Astrocyte (in vitro differentiated cells and primary cell): ENCODE results near the gene TRUB1. TPM values are rescaled to one million over a fixed set of nuclear protein-coding genes. Genes with fewer than 3 reads are reported as not detected.

ENCODE experiments used
- DNase-seq: peaks from one replicate; pipeline ENCODE4 v3.0.0-alpha.2; 2010; ENCODE audit warnings: low read depth
- FAIRE-seq: peaks from 2 replicates; lab custom pipeline; 2011; peaks lifted over from hg19 to GRCh38; lab: Jason Lieb, UNC
- H2AFZ ChIP-seq: 2 replicates; pipeline ENCODE4 v1.6.0; 2012; ENCODE audit warnings: low read depth, low read length, inconsistent platforms
- H3K27ac ChIP-seq: 2 replicates; pipeline ENCODE4 v1.5.1; 2011; ENCODE audit warnings: low read depth, low read length, inconsistent platforms
- H3K27me3 ChIP-seq: 2 replicates; pipeline ENCODE4 v1.6.0; 2011; ENCODE audit warnings: low read length, inconsistent platforms; ENCODE audit not compliant: insufficient read depth
- H3K36me3 ChIP-seq: 2 replicates; pipeline ENCODE4 v1.5.1; 2011; ENCODE audit warnings: low read length, inconsistent platforms; ENCODE audit not compliant: insufficient read depth
- H3K4me1 ChIP-seq: 2 replicates; pipeline ENCODE4 v1.5.1; 2011; ENCODE audit warnings: low read length, inconsistent platforms; ENCODE audit not compliant: insufficient read depth
- H3K4me2 ChIP-seq: 2 replicates; pipeline ENCODE4 v1.6.0; 2012; ENCODE audit warnings: low read length, inconsistent platforms
- H3K4me3 ChIP-seq: 2 replicates; pipeline ENCODE4 v1.5.1; 2011; ENCODE audit warnings: low read depth, mild to moderate bottlenecking, low read length, inconsistent platforms; ENCODE audit not compliant: insufficient read depth
- H3K79me2 ChIP-seq: 2 replicates; pipeline ENCODE4 v1.6.0; 2012; ENCODE audit warnings: mild to moderate bottlenecking, low read length, inconsistent platforms; ENCODE audit not compliant: insufficient read depth
- H3K9ac ChIP-seq: 2 replicates; pipeline ENCODE4 v1.6.0; 2012; ENCODE audit warnings: mild to moderate bottlenecking, low read length, inconsistent platforms
- H3K9me3 ChIP-seq: 2 replicates; pipeline ENCODE4 v1.5.1; 2012; ENCODE audit warnings: low read depth, mild to moderate bottlenecking, low read length, inconsistent platforms; ENCODE audit not compliant: insufficient read depth
- H4K20me1 ChIP-seq: 2 replicates; pipeline ENCODE4 v1.6.0; 2012; ENCODE audit warnings: low read length, inconsistent platforms; ENCODE audit not compliant: insufficient read depth
- H3K27ac Mint-ChIP-seq: one replicate; pipeline ENCODE4 v1.8.0; 2021; ENCODE audit warnings: mild to moderate bottlenecking, mixed read lengths; ENCODE audit not compliant: unreplicated experiment
- H3K27me3 Mint-ChIP-seq: one replicate; pipeline ENCODE4 v1.8.0; 2021; ENCODE audit warnings: low read depth, mixed read lengths; ENCODE audit not compliant: unreplicated experiment
- H3K36me3 Mint-ChIP-seq: one replicate; pipeline ENCODE4 v1.8.0; 2021; ENCODE audit warnings: low read depth, mixed read lengths; ENCODE audit not compliant: unreplicated experiment
- H3K4me1 Mint-ChIP-seq: one replicate; pipeline ENCODE4 v1.8.0; 2021; ENCODE audit warnings: low read depth, mixed read lengths; ENCODE audit not compliant: unreplicated experiment
- H3K4me3 Mint-ChIP-seq: one replicate; pipeline ENCODE4 v1.8.0; 2021; ENCODE audit warnings: mild to moderate bottlenecking, moderate library complexity, mixed read lengths; ENCODE audit not compliant: unreplicated experiment
- H3K9me3 Mint-ChIP-seq: one replicate; pipeline ENCODE4 v1.8.0; 2021; ENCODE audit warnings: mild to moderate bottlenecking, mixed read lengths; ENCODE audit not compliant: unreplicated experiment
- EZH2 ChIP-seq: IDR thresholded peaks from 2 replicates; pipeline ENCODE4 v1.6.1; 2012; ENCODE audit warnings: mild to moderate bottlenecking, low read length, inconsistent platforms; ENCODE audit not compliant: insufficient read depth
- total RNA-seq: library from RNA; stranded (reverse); gene quantifications from 2 replicates; pipeline ENCODE4 v1.2.1, GENCODE V29; 2021
- TF ChIP-seq, protein P1 (sequence below): IDR thresholded peaks from 2 replicates; pipeline ENCODE4 v1.5.1; 2011; ENCODE audit warnings: low read depth, mild to moderate bottlenecking, inconsistent platforms, low read length, moderate library complexity; ENCODE audit not compliant: insufficient read depth

Gene TRUB1
- total RNA-seq, 1 donor from 2014 or later = 25.3 TPM

DNA sequence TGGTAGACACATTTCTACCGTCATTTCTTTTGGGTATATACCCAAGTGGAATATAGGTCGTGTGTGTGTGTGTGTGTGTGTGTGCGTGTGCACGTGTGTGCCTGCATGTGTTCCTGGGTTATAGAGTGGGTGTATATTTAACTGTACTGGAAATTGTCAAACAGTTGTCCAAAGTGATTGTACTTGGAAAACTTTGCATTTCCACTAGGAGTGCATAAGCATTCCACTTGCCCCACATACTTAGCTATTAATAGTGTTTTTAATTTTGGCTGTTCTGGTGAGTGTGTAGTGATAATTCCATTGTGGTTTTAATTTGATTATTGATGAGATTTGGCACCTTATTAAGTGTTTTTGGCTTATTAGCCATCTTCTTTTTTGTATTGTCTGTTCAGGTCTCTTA is 25.9 kb downstream of the TRUB1 start:
- Mint-ChIP-seq H3K36me3 (peaks cover 11% of the 10 kb centered on the region), H3K27ac (no peak overlapping the region)

DNA sequence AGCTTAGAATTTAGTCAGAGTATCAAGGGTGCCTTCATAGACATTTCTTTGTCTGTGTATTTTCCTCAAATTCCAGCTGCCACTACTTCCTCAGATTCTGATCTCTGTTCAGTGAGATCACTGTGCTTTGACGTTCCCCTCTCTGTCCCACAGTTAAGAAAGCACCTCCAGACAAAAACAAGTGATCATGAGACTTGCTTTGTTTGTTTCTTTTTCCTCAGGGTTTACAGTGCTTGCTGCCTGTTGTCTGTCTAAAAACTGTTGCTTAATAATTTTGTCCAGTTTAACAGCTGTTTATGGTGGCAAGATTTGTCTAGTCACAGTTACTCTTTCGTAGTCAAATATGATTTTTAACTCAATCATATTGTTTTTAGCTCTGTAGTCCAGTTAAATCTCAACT is 29.1 kb downstream of the TRUB1 start:
- Histone ChIP-seq H3K9me3 (no peaks in the 10 kb centered on the region), H3K27me3 (no peaks in the 10 kb centered on the region), H4K20me1 (peaks cover 22% of the 10 kb centered on the region), H3K79me2 (peaks cover 43% of the 10 kb centered on the region), H3K27ac (no peak overlapping the region), H3K4me3 (no peak overlapping the region), H3K9ac (no peak overlapping the region), H3K4me1 (no peaks in the 10 kb centered on the region), H2AFZ (no peak overlapping the region), H3K4me2 (no peak overlapping the region), H3K36me3 (no peaks in the 10 kb centered on the region)
- H3K36me3 Mint-ChIP-seq = peaks cover 11% of the 10 kb centered on the region
- H3K9me3 Mint-ChIP-seq = peaks cover 4% of the 10 kb centered on the region
- H3K4me3 Mint-ChIP-seq = no peak overlapping the region
- H3K4me1 Mint-ChIP-seq = peaks cover 27% of the 10 kb centered on the region
- H3K27me3 Mint-ChIP-seq = no peaks in the 10 kb centered on the region
- DNase-seq (peak; percentile 16), FAIRE-seq (peak; percentile 55)
- peak overlapping the region; percentile 61 for H3K27ac Mint-ChIP-seq
- TF ChIP-seq, protein P1, sequence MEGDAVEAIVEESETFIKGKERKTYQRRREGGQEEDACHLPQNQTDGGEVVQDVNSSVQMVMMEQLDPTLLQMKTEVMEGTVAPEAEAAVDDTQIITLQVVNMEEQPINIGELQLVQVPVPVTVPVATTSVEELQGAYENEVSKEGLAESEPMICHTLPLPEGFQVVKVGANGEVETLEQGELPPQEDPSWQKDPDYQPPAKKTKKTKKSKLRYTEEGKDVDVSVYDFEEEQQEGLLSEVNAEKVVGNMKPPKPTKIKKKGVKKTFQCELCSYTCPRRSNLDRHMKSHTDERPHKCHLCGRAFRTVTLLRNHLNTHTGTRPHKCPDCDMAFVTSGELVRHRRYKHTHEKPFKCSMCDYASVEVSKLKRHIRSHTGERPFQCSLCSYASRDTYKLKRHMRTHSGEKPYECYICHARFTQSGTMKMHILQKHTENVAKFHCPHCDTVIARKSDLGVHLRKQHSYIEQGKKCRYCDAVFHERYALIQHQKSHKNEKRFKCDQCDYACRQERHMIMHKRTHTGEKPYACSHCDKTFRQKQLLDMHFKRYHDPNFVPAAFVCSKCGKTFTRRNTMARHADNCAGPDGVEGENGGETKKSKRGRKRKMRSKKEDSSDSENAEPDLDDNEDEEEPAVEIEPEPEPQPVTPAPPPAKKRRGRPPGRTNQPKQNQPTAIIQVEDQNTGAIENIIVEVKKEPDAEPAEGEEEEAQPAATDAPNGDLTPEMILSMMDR = no peak
- TF ChIP-seq EZH2 = no peak

More for the DNA sequence above, 25.9 kb downstream of the TRUB1 start:
- Histone ChIP-seq H4K20me1 (peaks cover 12% of the 10 kb centered on the region), H3K4me3 (no peak overlapping the region), H3K27ac (no peak overlapping the region), H3K4me1 (no peaks in the 10 kb centered on the region), H3K79me2 (peaks cover 36% of the 10 kb centered on the region), H2AFZ (no peak overlapping the region), H3K27me3 (no peaks in the 10 kb centered on the region), H3K9ac (no peak overlapping the region), H3K4me2 (no peak overlapping the region), H3K9me3 (no peaks in the 10 kb centered on the region), H3K36me3 (peaks cover 7% of the 10 kb centered on the region)
- TF ChIP-seq, protein P1 = no peak
- no peak for TF ChIP-seq EZH2
- Mint-ChIP-seq H3K4me1 (peaks cover 18% of the 10 kb centered on the region), H3K9me3 (peaks cover 4% of the 10 kb centered on the region), H3K4me3 (no peak overlapping the region), H3K27me3 (no peaks in the 10 kb centered on the region)
- DNase-seq = no peak
- FAIRE-seq = no peak

DNA sequence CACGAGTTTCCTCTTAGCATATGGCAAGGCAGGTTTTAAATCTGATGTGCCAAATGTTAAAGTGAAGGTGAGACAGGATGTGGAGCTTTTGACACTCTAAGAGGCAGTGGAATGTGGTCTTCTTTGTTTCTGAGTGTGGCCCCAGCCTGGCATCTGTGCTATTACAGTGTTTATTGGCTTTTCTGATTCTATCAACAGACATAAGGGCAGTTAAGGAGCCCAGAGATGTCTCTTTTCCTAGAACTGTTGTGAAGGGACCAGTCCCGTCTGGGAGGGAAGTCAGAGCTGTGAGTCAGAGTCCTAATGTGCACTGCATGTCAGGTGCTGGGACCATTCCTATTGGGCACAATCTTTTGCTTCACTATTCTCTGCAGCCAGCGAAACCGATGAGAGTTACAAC is 32.5 kb downstream of the TRUB1 start:
- H3K9me3 Mint-ChIP-seq = no peaks in the 10 kb centered on the region
- H2AFZ ChIP-seq = no peak overlapping the region
- H3K4me1 ChIP-seq = no peaks in the 10 kb centered on the region
- peaks cover 31% of the 10 kb centered on the region for H3K79me2 ChIP-seq
- no peak overlapping the region for H3K4me3 ChIP-seq
- H4K20me1 ChIP-seq = peaks cover 17% of the 10 kb centered on the region
- TF ChIP-seq EZH2 = no peak
- TF ChIP-seq, protein P1 = no peak
- peaks cover 3% of the 10 kb centered on the region for H3K36me3 ChIP-seq
- no peaks in the 10 kb centered on the region for H3K9me3 ChIP-seq
- H3K9ac ChIP-seq = no peak overlapping the region
- DNase-seq (no peak), FAIRE-seq (no peak)
- no peaks in the 10 kb centered on the region for H3K36me3 Mint-ChIP-seq
- no peaks in the 10 kb centered on the region for H3K27me3 Mint-ChIP-seq
- H3K27ac Mint-ChIP-seq = peak overlapping the region; percentile 23
- no peak overlapping the region for H3K27ac ChIP-seq
- peaks cover 27% of the 10 kb centered on the region for H3K4me1 Mint-ChIP-seq
- H3K4me3 Mint-ChIP-seq = no peak overlapping the region
- no peak overlapping the region for H3K4me2 ChIP-seq
- H3K27me3 ChIP-seq = no peaks in the 10 kb centered on the region
